GM23248 (cell line): Measurements from ENCODE around the gene TMEM184C. TPM values are rescaled to one million over a fixed set of nuclear protein-coding genes. Genes with fewer than 3 reads are reported as not detected.
A peak's percentile ranks its signal among the peaks of the same experiment; 100 is the strongest.

Experiments used
- DNase-seq: peaks from one replicate; pipeline ENCODE4 v3.0.0-alpha.2; 2015
- H2AFZ ChIP-seq: fragments of 200-600 bp; sonication (generic); 2 replicates; pipeline ENCODE4 v1.6.1; 2016; ENCODE audit warnings: antibody characterized with exemption
- H3F3A ChIP-seq: fragments of 200-600 bp; sonication (generic); 2 replicates; pipeline ENCODE4 v1.6.1; 2016; ENCODE audit warnings: mild to moderate bottlenecking, antibody characterized with exemption, mixed run types; ENCODE audit not compliant: insufficient read depth
- H3K27ac ChIP-seq: fragments of 200-600 bp; sonication (generic); 2 replicates; pipeline ENCODE4 v1.5.1; 2016; ENCODE audit warnings: mild to moderate bottlenecking
- H3K27me3 ChIP-seq: fragments of 200-600 bp; sonication (generic); replicated peaks from 2 replicates; pipeline ENCODE4 v1.6.1; 2016; ENCODE audit warnings: mild to moderate bottlenecking; ENCODE audit not compliant: insufficient read depth
- H3K36me3 ChIP-seq: fragments of 200-600 bp; sonication (generic); 2 replicates; pipeline ENCODE4 v1.6.1; 2016; ENCODE audit warnings: low read depth, mild to moderate bottlenecking
- H3K4me1 ChIP-seq: fragments of 200-600 bp; sonication (generic); 2 replicates; pipeline ENCODE4 v1.6.1; 2016; ENCODE audit warnings: mild to moderate bottlenecking; ENCODE audit not compliant: insufficient read depth
- H3K4me2 ChIP-seq: fragments of 200-600 bp; sonication (generic); one replicate; pipeline ENCODE4 v1.6.1; 2016; ENCODE audit warnings: mild to moderate bottlenecking; ENCODE audit not compliant: unreplicated experiment
- H3K4me3 ChIP-seq: fragments of 200-600 bp; sonication (generic); 2 replicates; pipeline ENCODE4 v1.5.1; 2016; ENCODE audit warnings: mild to moderate bottlenecking
- H3K79me2 ChIP-seq: fragments of 200-600 bp; sonication (generic); 2 replicates; pipeline ENCODE4 v1.6.1; 2016; ENCODE audit warnings: mild to moderate bottlenecking; ENCODE audit not compliant: insufficient read depth
- H3K9ac ChIP-seq: fragments of 200-600 bp; sonication (generic); 2 replicates; pipeline ENCODE4 v1.6.1; 2016; ENCODE audit warnings: mild to moderate bottlenecking
- H3K9me2 ChIP-seq: fragments of 200-600 bp; sonication (generic); 2 replicates; pipeline ENCODE4 v1.6.1; 2016; ENCODE audit warnings: mixed run types, mild to moderate bottlenecking, moderate library complexity; ENCODE audit not compliant: insufficient read depth
- H3K9me3 ChIP-seq: fragments of 200-600 bp; sonication (generic); one replicate; pipeline ENCODE4 v1.6.1; 2017; ENCODE audit warnings: low read depth
- H4K20me1 ChIP-seq: fragments of 200-600 bp; sonication (generic); 2 replicates; pipeline ENCODE4 v1.6.0; 2016; ENCODE audit not compliant: insufficient read depth
- EZH2 ChIP-seq: fragments of 200-600 bp; sonication (generic); IDR thresholded peaks from 2 replicates; pipeline ENCODE4 v1.6.1; 2018; ENCODE audit warnings: antibody characterized with exemption, mild to moderate bottlenecking; ENCODE audit not compliant: insufficient read depth, poor library complexity, severe bottlenecking
- EZH2phosphoT487 ChIP-seq: fragments of 200-600 bp; sonication (generic); IDR thresholded peaks from 2 replicates; pipeline ENCODE4 v1.6.1; 2018; ENCODE audit warnings: antibody characterized with exemption, moderate library complexity, mild to moderate bottlenecking, low read depth; ENCODE audit not compliant: insufficient read depth
- WGBS, 2 experiments: methylation state at CpG; one replicate each; pipeline ENCODE4 v1.1.6; 2015 to 2017; ENCODE audit warnings: low lambda C conversion rate in 2 of 2, low coverage in 1 of 2; ENCODE audit errors: missing lambda C conversion rate in 2 of 2; 5-methylcytosine and 5-hydroxymethylcytosine counted together
- in situ Hi-C: fragments of 300-500 bp; cut with MboI; formaldehyde crosslinking; loops from 2 replicates; pipeline ENCODE4 v1.15.0; 2020
- polyA plus RNA-seq: library from polyadenylated mRNA; unstranded; fragments of >200 nt; fragmentation: Nextera tagmentation; extraction: Ambion mirVana; gene quantifications from 2 replicates; pipeline ENCODE4 v1.2.1, GENCODE V29; 2016
- total RNA-seq: library from RNA; depleted of rRNA; stranded (reverse); fragments of >200 nt; shearing (Covaris generic); gene quantifications from 2 replicates; pipeline ENCODE4 v1.2.3, GENCODE V29; 2014

The TMEM184C gene
- total and polyA plus RNA-seq, 2 experiments from 2014 or later = 26.2 to 36.5 TPM

DNA sequence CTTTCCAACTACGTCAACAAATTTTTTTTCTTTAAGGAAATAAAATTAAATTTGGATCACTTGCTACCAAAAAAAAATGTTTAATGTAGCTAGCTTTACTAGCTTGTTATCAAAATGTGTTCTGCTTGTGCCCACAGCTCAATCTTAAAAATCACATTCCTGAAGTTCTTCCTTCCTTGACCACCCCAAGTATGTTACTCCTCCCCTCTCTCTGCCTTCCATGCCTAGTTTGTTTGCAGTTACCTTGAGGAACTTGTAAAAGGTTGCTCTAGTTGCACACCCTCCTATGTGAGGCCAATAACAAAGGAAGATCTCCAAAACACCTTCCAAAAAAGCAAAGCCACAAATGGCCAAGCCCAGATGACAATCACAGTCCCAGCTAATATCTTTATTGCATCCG is 19.6 kb upstream of the TMEM184C start:
- Histone ChIP-seq H3K4me3 (no peak overlapping the region), H3K4me2 (no peak overlapping the region), H3K9me3 (no peaks in the 10 kb centered on the region), H2AFZ (peak overlapping the region; percentile 49; the same call in 1 of the 2 replicates), H3K9me2 (no peaks in the 10 kb centered on the region), H3K36me3 (no peaks in the 10 kb centered on the region), H3K9ac (no peak overlapping the region), H4K20me1 (no peaks in the 10 kb centered on the region), H3K4me1 (peaks cover 25% of the 10 kb centered on the region), H3F3A (peaks cover 12% of the 10 kb centered on the region; the same call in 1 of the 2 replicates), H3K27me3 (no peaks in the 10 kb centered on the region), H3K27ac (peak overlapping the region; percentile 7; the same call in 1 of the 2 replicates), H3K79me2 (no peaks in the 10 kb centered on the region)
- in situ Hi-C loops = loop anchor here (10.0 kb wide), 1 partner anchor 433 kb away; no protein-coding TSS in a partner anchor
- 75 to 77% methylated on average over 2 of the region's 2 CpGs for WGBS, 2 experiments
- no peak for TF ChIP-seq EZH2phosphoT487
- no peak for TF ChIP-seq EZH2
- no peak for DNase-seq

DNA sequence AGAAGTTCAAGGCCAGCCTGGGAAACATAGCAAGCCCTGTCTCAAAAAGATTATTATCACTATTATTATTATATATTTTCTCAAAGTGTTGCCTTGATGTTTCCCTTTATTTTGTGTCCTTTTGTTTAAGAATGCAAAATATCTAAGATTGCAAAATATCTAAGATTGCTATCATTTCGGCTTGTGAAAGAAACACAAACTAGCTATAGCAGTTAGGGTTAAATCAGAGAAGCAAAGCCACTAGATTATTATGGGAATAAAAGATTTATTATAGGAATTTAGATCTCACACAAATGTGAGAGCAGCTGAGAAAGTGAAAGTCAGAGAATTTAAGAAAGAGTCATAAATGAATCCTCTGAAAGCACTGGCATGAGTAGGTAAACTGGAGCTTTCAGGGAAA is 18.0 kb upstream of the TMEM184C start:
- Histone ChIP-seq H3K9me3 (no peaks in the 10 kb centered on the region), H3K4me3 (no peak overlapping the region), H3K27me3 (no peaks in the 10 kb centered on the region), H3K9me2 (no peaks in the 10 kb centered on the region), H3K4me1 (peaks cover 25% of the 10 kb centered on the region), H3K27ac (peak overlapping the region; percentile 45), H3K9ac (no peak overlapping the region), H3K79me2 (no peaks in the 10 kb centered on the region), H3K36me3 (no peaks in the 10 kb centered on the region), H3F3A (peaks cover 12% of the 10 kb centered on the region; the same call in 1 of the 2 replicates), H2AFZ (peak overlapping the region; percentile 74), H4K20me1 (no peaks in the 10 kb centered on the region), H3K4me2 (peak overlapping the region; percentile 37)
- in situ Hi-C loops = loop anchor here (10.0 kb wide), 1 partner anchor 434 kb away; no protein-coding TSS in a partner anchor
- peak; percentile 15 for DNase-seq
- TF ChIP-seq EZH2phosphoT487 (no peak), EZH2 (no peak)
- WGBS, 2 experiments = 65 to 76% methylated on average over 1 of the region's 1 CpG

DNA sequence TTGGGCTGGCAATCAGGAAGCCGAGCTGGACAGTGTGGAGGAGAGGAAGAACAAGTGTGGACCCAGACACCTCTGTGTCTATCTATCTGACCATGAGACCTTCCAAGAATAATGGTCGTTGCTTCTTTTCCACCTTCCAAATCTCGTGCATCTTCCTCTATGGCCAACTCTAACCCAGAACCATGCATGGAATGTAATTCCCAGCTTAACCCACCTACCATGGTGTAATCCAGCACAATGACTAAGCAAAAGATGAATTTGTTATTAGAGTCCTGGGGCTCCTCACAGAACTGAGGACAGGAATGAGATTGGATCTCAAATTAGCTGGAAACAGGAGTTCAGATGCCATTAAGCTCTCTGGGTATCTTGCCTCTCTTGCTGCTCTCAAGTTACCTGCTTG is 17.4 kb upstream of the TMEM184C start:
- no peaks in the 10 kb centered on the region for H3K36me3 ChIP-seq
- H2AFZ ChIP-seq = peak overlapping the region; percentile 74
- no peaks in the 10 kb centered on the region for H3K27me3 ChIP-seq
- DNase-seq = peak; percentile 63
- peaks cover 25% of the 10 kb centered on the region for H3K4me1 ChIP-seq
- in situ Hi-C loops = loop anchor here (10.0 kb wide), 1 partner anchor 435 kb away; no protein-coding TSS in a partner anchor
- no peaks in the 10 kb centered on the region for H4K20me1 ChIP-seq
- H3K9me3 ChIP-seq = no peaks in the 10 kb centered on the region
- 43 to 47% methylated on average over 3 of the region's 3 CpGs for WGBS, 2 experiments
- H3K9me2 ChIP-seq = no peaks in the 10 kb centered on the region
- H3K4me2 ChIP-seq = peak overlapping the region; percentile 37
- peaks cover 12% of the 10 kb centered on the region; the same call in 1 of the 2 replicates for H3F3A ChIP-seq
- H3K79me2 ChIP-seq = no peaks in the 10 kb centered on the region
- H3K4me3 ChIP-seq = no peak overlapping the region
- H3K9ac ChIP-seq = 0 out of 2 replicates have a peak overlapping the region, but pooled peaks have one; percentile 15
- TF ChIP-seq EZH2 (no peak), EZH2phosphoT487 (no peak)
- H3K27ac ChIP-seq = peak overlapping the region; percentile 45

DNA sequence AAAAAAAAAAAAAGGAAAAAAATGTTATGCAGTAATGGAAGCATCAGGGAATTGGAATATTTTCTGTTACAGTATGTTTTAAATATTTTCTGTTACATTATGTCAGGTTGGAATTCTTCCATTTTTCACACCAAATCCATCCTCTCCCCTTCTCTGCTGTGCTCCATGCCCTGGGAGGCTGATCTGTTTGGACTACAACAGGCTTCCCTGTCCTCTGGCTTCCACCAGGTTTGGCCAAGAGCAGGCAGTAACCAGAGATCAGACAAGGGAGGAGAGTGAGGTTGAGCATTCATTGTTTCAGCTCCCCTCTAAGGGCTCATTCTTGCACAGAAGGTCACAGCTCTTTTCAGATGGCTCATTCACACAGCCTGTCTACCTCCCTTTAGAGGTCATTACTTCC is 11.7 kb upstream of the TMEM184C start:
- in situ Hi-C loops = no loop called here
- Histone ChIP-seq H3K4me2 (no peak overlapping the region), H3K4me1 (no peaks in the 10 kb centered on the region; the same call in 1 of the 2 replicates), H3K27me3 (no peaks in the 10 kb centered on the region), H3K36me3 (no peaks in the 10 kb centered on the region), H3K27ac (no peak overlapping the region), H3K4me3 (no peak overlapping the region), H3K9ac (no peak overlapping the region), H2AFZ (no peak overlapping the region), H4K20me1 (no peaks in the 10 kb centered on the region), H3K9me3 (no peaks in the 10 kb centered on the region), H3K79me2 (no peaks in the 10 kb centered on the region), H3K9me2 (no peaks in the 10 kb centered on the region), H3F3A (no peaks in the 10 kb centered on the region)
- TF ChIP-seq EZH2 = no peak
- no peak for TF ChIP-seq EZH2phosphoT487
- no peak for DNase-seq
